CD14-positive monocyte (primary cell): ENCODE data around the gene JUP. TPM values are rescaled to one million over a fixed set of nuclear protein-coding genes. Genes with fewer than 3 reads are reported as not detected.

ENCODE experiments used
- DNase-seq, 3 donors: peaks; one replicate each; pipeline ENCODE4 v3.0.0-alpha.2; 2011 to 2022
- H2AFZ ChIP-seq: 2 replicates; pipeline ENCODE4 v1.6.0; 2012; ENCODE audit warnings: mild to moderate bottlenecking, low read depth, low read length, inconsistent platforms; ENCODE audit not compliant: insufficient read depth, poor library complexity, severe bottlenecking
- H3K27ac ChIP-seq, 2 donors: 1 replicate in 1 of 2; 2 replicates in 1 of 2; pipeline ENCODE4 v1.5.1; 2012 to 2013; ENCODE audit warnings: low read length in 2 of 2, control low read depth in 1 of 2, inconsistent platforms in 1 of 2, low read depth in 1 of 2, mild to moderate bottlenecking in 1 of 2
- H3K27me3 ChIP-seq, 2 donors: one replicate each; pipeline versions ENCODE4 v1.6.0 to v1.6.1; 2011 to 2013; ENCODE audit warnings: low read length in 2 of 2; ENCODE audit not compliant: control insufficient read depth in 2 of 2, insufficient read depth in 2 of 2
- H3K36me3 ChIP-seq, 2 donors: replicated peaks in 1 of 2; 1 replicate in 1 of 2; 2 replicates in 1 of 2; pipeline versions ENCODE4 v1.5.1 to v1.6.1; 2012 to 2013; ENCODE audit warnings: low read length in 2 of 2, control low read depth in 1 of 2, inconsistent platforms in 1 of 2, mild to moderate bottlenecking in 1 of 2; ENCODE audit not compliant: insufficient read depth in 2 of 2, control insufficient read depth in 1 of 2
- H3K4me1 ChIP-seq, 2 donors: 1 replicate in 1 of 2; 2 replicates in 1 of 2; pipeline versions ENCODE4 v1.5.1 to v1.6.1; 2012 to 2013; ENCODE audit warnings: low read length in 2 of 2, control low read depth in 1 of 2, inconsistent platforms in 1 of 2, mild to moderate bottlenecking in 1 of 2, moderate library complexity in 1 of 2; ENCODE audit not compliant: insufficient read depth in 2 of 2, control insufficient read depth in 1 of 2
- H3K4me2 ChIP-seq: replicated peaks from 2 replicates; pipeline ENCODE3; 2012; ENCODE audit warnings: low read length, moderate library complexity, mild to moderate bottlenecking; ENCODE audit not compliant: poor library complexity, severe bottlenecking; ENCODE audit errors: extremely low read depth
- H3K4me3 ChIP-seq, 3 experiments: fragments of 200-600 bp in 1 of 3; sonication (generic) in 1 of 3; replicated peaks in 1 of 3; 1 replicate in 2 of 3; 2 replicates in 1 of 3; pipeline ENCODE4 v1.5.1; 2011 to 2013; ENCODE audit warnings: low read length in 3 of 3, mild to moderate bottlenecking in 3 of 3, control low read depth in 2 of 3, low read depth in 2 of 3, inconsistent platforms in 1 of 3, moderate library complexity in 1 of 3
- H3K79me2 ChIP-seq: 2 replicates; pipeline ENCODE4 v1.6.0; 2012; ENCODE audit warnings: mild to moderate bottlenecking, control low read depth, inconsistent platforms, low read length, moderate library complexity; ENCODE audit not compliant: insufficient read depth
- H3K9ac ChIP-seq: 2 replicates; pipeline ENCODE4 v1.6.0; 2017; ENCODE audit warnings: low read length, mild to moderate bottlenecking; ENCODE audit not compliant: insufficient read depth, poor library complexity, severe bottlenecking
- H3K9me3 ChIP-seq, 2 donors: replicated peaks in 1 of 2; 1 replicate in 1 of 2; 2 replicates in 1 of 2; pipeline versions ENCODE4 v1.5.1 to v1.6.1; 2012 to 2013; ENCODE audit warnings: low read length in 2 of 2, control low read depth in 1 of 2; ENCODE audit not compliant: control insufficient read depth in 1 of 2, insufficient read depth in 1 of 2
- H4K20me1 ChIP-seq: 2 replicates; pipeline ENCODE4 v1.6.0; 2012; ENCODE audit warnings: mild to moderate bottlenecking, low read length, control low read depth, moderate library complexity; ENCODE audit not compliant: insufficient read depth
- H3K27ac Mint-ChIP-seq, 7 donors: one replicate each; pipeline ENCODE4 v1.8.0; 2020; ENCODE audit warnings: mild to moderate bottlenecking in 7 of 7, mixed read lengths in 7 of 7, moderate library complexity in 6 of 7, inconsistent platforms in 2 of 7
- H3K27me3 Mint-ChIP-seq, 3 donors: one replicate each; pipeline ENCODE4 v1.8.0; 2021 to 2022; ENCODE audit warnings: low read depth in 3 of 3, mild to moderate bottlenecking in 3 of 3, mixed read lengths in 3 of 3, moderate library complexity in 3 of 3, inconsistent platforms in 1 of 3
- H3K36me3 Mint-ChIP-seq, 2 donors: one replicate each; pipeline ENCODE4 v1.8.0; 2020; ENCODE audit warnings: mixed read lengths in 2 of 2, inconsistent platforms in 1 of 2, mild to moderate bottlenecking in 1 of 2
- H3K4me1 Mint-ChIP-seq: one replicate; pipeline ENCODE4 v1.8.0; 2020; ENCODE audit warnings: mild to moderate bottlenecking, mixed read lengths
- H3K4me3 Mint-ChIP-seq, 2 donors: one replicate each; pipeline ENCODE4 v1.8.0; 2020; ENCODE audit warnings: mild to moderate bottlenecking in 2 of 2, mixed read lengths in 2 of 2, moderate library complexity in 1 of 2
- H3K9me3 Mint-ChIP-seq, 7 donors: one replicate each; pipeline ENCODE4 v1.8.0; 2020 to 2022; ENCODE audit warnings: mixed read lengths in 7 of 7, mild to moderate bottlenecking in 6 of 7, moderate library complexity in 6 of 7, inconsistent platforms in 2 of 7
- WGBS: methylation state at CpG from one replicate; pipeline ENCODE4 v1.1.5; 2013; ENCODE audit warnings: missing lambda C conversion rate; ENCODE audit not compliant: insufficient coverage; 5-methylcytosine and 5-hydroxymethylcytosine counted together
- intact Hi-C, 2 donors: fragments of 100-400 bp; cut with micrococcal nuclease; formaldehyde crosslinking; loops; one replicate each; pipeline versions ENCODE4 v1.15.0 to v1.15.1; 2023
- polyA plus RNA-seq, 3 donors: library from polyadenylated mRNA; depleted of rRNA in 1 of 3; unstranded in 2 of 3; stranded (reverse) in 1 of 3; fragments of 300-500 nt in 2 of 3; fragments of >200 nt in 1 of 3; fragmentation: Illumina TruSeq in 2 of 3; gene quantifications; 1 replicate in 2 of 3; 2 replicates in 1 of 3; pipeline ENCODE4 v1.2.3, GENCODE V29; 2012 to 2021
- TF ChIP-seq, protein P1 (sequence below): fragments of 200-600 bp; IDR thresholded peaks from one replicate; pipeline ENCODE4 v1.8.0; 2022; ENCODE audit warnings: antibody characterized with exemption, mild to moderate bottlenecking

Gene JUP
- polyA plus RNA-seq, 3 donors, result 14.0 to 22.1 (median 15.4) TPM

DNA sequence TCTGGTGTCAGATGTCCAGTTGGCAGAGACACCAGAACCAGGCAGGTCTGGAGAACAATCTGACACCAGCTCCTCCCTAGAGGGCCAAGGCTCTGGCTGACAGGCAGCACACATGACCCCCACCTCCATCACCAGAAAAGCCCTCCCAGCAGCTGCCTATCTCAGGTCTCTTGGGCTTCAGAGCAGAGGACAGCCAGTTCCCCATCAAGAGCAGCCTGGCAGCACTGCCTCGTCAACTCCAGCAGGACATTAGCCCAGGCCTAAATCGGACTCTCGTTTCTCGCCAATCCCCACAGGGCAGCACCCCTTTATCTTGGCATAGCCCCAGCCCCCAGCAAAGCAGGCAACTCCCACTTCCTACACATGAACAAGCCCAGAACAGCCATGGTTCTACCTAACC is 4.4 kb downstream of the JUP start:
- peaks cover 0 to 10% (median 0%) of the 10 kb centered on the region in 7 donors for H3K9me3 Mint-ChIP-seq
- no peaks in the 10 kb centered on the region for H3K9me3 ChIP-seq
- intact Hi-C loops, result no loop called here
- no peak overlapping the region for H3K27ac ChIP-seq
- H2AFZ ChIP-seq, result no peak overlapping the region
- H3K27ac Mint-ChIP-seq, result peak overlapping the region in 2 of 7 donors; percentile 17 to 27
- TF ChIP-seq, protein P1, sequence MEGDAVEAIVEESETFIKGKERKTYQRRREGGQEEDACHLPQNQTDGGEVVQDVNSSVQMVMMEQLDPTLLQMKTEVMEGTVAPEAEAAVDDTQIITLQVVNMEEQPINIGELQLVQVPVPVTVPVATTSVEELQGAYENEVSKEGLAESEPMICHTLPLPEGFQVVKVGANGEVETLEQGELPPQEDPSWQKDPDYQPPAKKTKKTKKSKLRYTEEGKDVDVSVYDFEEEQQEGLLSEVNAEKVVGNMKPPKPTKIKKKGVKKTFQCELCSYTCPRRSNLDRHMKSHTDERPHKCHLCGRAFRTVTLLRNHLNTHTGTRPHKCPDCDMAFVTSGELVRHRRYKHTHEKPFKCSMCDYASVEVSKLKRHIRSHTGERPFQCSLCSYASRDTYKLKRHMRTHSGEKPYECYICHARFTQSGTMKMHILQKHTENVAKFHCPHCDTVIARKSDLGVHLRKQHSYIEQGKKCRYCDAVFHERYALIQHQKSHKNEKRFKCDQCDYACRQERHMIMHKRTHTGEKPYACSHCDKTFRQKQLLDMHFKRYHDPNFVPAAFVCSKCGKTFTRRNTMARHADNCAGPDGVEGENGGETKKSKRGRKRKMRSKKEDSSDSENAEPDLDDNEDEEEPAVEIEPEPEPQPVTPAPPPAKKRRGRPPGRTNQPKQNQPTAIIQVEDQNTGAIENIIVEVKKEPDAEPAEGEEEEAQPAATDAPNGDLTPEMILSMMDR, result no peak
- no peaks in the 10 kb centered on the region for H3K27me3 ChIP-seq
- peak overlapping the region; percentile 25 for H3K4me2 ChIP-seq
- H3K27me3 Mint-ChIP-seq, result peaks cover 20 to 36% (median 24%) of the 10 kb centered on the region in 3 donors
- 85% methylated on average over 4 of the region's 4 CpGs for WGBS
- peaks cover 66% of the 10 kb centered on the region for H3K4me1 Mint-ChIP-seq
- no peak overlapping the region for H3K9ac ChIP-seq
- no peak for DNase-seq
- peak overlapping the region; percentile 56 to 64 for H3K4me3 Mint-ChIP-seq
- H3K79me2 ChIP-seq, result no peaks in the 10 kb centered on the region
- H4K20me1 ChIP-seq, result peaks cover 48% of the 10 kb centered on the region
- H3K4me3 ChIP-seq, result peak overlapping the region in 1 of 3 experiments; percentile 36
- H3K4me1 ChIP-seq, result peaks cover 77 to 79% of the 10 kb centered on the region in 2 donors
- peaks cover 2 to 4% of the 10 kb centered on the region in 2 donors for H3K36me3 Mint-ChIP-seq
- peaks cover 0 to under 1% of the 10 kb centered on the region in 2 donors for H3K36me3 ChIP-seq

DNA sequence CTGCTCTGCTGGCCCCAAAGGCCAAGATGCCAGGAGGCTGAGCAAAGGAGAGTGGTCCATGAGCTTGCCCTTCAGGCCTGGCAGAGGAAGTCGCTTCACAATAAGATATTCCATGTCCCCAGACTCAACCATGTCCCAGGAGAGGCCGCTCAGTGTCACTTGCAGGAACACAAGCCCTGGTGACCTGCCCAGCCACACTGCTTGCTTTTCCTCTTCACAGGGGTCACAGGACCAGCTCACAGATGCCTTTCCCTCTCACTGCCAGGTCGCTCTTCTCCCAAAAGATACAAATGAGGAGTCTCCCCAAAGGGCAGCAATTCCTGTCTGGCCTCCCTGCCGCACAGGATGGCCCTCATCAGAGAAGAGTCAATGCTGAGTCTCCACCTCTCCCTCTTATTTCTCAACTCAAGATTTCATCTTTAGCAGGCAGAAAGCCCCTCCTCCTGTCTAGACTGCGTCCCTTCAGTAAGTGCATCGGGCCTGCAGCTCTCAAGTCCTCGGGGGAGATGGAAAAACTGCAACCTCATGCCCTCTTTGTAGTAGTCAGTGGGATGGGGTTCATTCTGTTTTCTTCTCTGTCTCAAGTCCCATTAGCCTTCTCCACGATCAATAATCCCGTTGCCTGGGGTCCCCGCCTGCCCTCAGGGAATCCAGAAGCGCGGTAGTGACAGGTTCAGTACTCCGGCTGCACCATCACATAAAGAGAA is 5.0 kb downstream of the JUP start:
- Histone ChIP-seq H2AFZ (no peak overlapping the region), H3K9me3 (no peaks in the 10 kb centered on the region), H3K9ac (no peak overlapping the region), H3K4me1 (peaks cover 73 to 75% of the 10 kb centered on the region in 2 donors), H3K4me2 (no peak overlapping the region), H3K27ac (no peak overlapping the region), H3K36me3 (peaks cover 0 to 3% of the 10 kb centered on the region in 2 donors), H3K79me2 (no peaks in the 10 kb centered on the region), H4K20me1 (peaks cover 52% of the 10 kb centered on the region), H3K27me3 (no peaks in the 10 kb centered on the region), H3K4me3 (no peak overlapping the region)
- Mint-ChIP-seq H3K9me3 (peaks cover 0 to 5% (median 0%) of the 10 kb centered on the region in 7 donors), H3K36me3 (peaks cover 2 to 4% of the 10 kb centered on the region in 2 donors), H3K27ac (peak overlapping the region in 2 of 7 donors; percentile 33 to 54), H3K4me1 (peaks cover 63% of the 10 kb centered on the region), H3K27me3 (peaks cover 20 to 31% (median 24%) of the 10 kb centered on the region in 3 donors), H3K4me3 (peak overlapping the region in 1 of 2 donors; percentile 56)
- intact Hi-C loops, result no loop called here
- DNase-seq, result no peak
- 91% methylated on average over 10 of the region's 13 CpGs for WGBS
- TF ChIP-seq, protein P1, result no peak
